ENCODE measurements around the gene ANKH. TPM values are rescaled to one million over a fixed set of nuclear protein-coding genes. Genes with fewer than 3 reads are reported as not detected.
"Not testable (repeated sequence)": the region's sequence is repeated elsewhere in the genome, so short reads cannot be mapped to it uniquely, and the experiment has no call there.

ANKH gene
- total RNA-seq (ENCODE audit: low replicate concordance): 0.19 TPM in 2 replicates

DNA sequence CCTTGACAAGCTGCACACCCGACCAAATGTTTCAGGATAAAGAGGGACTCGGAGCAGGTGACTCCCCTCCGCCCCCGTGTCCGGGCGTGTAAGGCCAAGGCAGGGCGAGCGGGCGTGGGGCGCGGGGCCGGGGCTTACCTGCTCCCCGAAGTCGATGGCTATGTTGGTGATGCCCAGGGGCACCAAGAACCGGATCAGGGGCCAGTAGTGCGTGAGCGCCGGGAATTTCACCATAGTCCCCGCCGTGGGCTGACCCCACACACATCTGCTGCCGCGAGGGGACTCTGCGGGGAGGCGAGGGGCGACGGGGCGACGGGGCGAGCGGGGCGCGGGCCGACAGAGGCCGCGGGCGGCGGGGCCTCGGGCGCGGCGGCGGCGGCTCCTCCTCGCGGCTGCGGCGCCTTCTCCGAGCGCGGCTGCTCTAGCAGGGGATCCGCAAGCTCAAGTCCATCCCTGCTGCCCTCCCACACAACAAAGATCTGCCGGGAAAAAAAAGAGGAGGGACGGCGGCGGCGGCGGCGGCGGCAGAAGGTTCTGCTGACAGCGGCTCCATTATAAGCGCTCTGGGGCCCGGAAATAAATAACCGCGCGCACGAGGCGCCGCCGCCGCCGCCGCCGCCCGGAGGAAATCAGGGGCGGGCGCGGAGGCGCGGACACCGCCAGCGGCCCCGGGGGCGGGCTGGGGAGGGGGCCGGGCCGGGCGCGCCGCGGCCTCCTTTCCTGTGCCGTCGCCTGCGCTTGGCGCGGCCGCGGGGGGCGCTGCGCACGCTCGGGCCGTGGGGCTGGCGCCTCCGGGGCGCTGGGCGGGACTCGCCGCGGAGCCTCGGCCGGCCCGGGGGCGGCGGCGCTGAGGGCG, at the start of gene ANKH:
TSS of gene ANKH (minus strand) at position 565 of the 856 bp plus-strand sequence. CDS start at position 234, 331 bp downstream.
- Histone ChIP-seq H3K27ac (no peak within 1 kb of the TSS), H3K27me3 (peaks cover 76% of the 10 kb centered on the region), H4K20me1 (ENCODE audit: low read depth) (peaks cover 7% of the 10 kb centered on the region), H3K4me2 (peak within 1 kb of the TSS; percentile 89), H3K9me3 (ENCODE audit: low read depth) (no peaks in the 10 kb centered on the region), H3F3A (ENCODE audit: low read depth) (no peaks in the 10 kb centered on the region), H2AFZ (replicated peaks) (peak within 1 kb of the TSS; percentile 80), H3K4me1 (peaks cover 4% of the 10 kb centered on the region), H3K4me3 (peak within 1 kb of the TSS; percentile 66), H3K9ac (no peak within 1 kb of the TSS), H3K36me3 (no peaks in the 10 kb centered on the region), H3K79me2 (ENCODE audit: low read depth) (no peaks in the 10 kb centered on the region)
- peak; percentile 92 for DNase-seq (ENCODE audit: low spot score)
- peaks cover 14% of the 10 kb centered on the region for H3K4me1 Mint-ChIP-seq
- peak within 1 kb of the TSS; percentile 86 for H3K4me3 Mint-ChIP-seq
- peak; percentile 54 for TF ChIP-seq EZH2 (IDR thresholded peaks at IDR 0.05)
- TF ChIP-seq, protein P1, sequence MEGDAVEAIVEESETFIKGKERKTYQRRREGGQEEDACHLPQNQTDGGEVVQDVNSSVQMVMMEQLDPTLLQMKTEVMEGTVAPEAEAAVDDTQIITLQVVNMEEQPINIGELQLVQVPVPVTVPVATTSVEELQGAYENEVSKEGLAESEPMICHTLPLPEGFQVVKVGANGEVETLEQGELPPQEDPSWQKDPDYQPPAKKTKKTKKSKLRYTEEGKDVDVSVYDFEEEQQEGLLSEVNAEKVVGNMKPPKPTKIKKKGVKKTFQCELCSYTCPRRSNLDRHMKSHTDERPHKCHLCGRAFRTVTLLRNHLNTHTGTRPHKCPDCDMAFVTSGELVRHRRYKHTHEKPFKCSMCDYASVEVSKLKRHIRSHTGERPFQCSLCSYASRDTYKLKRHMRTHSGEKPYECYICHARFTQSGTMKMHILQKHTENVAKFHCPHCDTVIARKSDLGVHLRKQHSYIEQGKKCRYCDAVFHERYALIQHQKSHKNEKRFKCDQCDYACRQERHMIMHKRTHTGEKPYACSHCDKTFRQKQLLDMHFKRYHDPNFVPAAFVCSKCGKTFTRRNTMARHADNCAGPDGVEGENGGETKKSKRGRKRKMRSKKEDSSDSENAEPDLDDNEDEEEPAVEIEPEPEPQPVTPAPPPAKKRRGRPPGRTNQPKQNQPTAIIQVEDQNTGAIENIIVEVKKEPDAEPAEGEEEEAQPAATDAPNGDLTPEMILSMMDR (IDR thresholded peaks at IDR 0.05): no peak
- H3K9me3 Mint-ChIP-seq: peaks cover 2% of the 10 kb centered on the region
- H3K27ac Mint-ChIP-seq: no peak within 1 kb of the TSS
- H3K36me3 Mint-ChIP-seq: no peaks in the 10 kb centered on the region
- peaks cover 21% of the 10 kb centered on the region for H3K27me3 Mint-ChIP-seq (ENCODE audit: insufficient read depth, low read depth)

- Histone ChIP-seq H3K4me1 (peaks cover 5% of the 10 kb centered on the region), H2AFZ (replicated peaks) (no peak overlapping the region)
- no peak overlapping the region for H3K27ac Mint-ChIP-seq
These were observed 48.5 kb upstream of the ANKH start for GRCh38 chr5:14920121-14920520.

DNA sequence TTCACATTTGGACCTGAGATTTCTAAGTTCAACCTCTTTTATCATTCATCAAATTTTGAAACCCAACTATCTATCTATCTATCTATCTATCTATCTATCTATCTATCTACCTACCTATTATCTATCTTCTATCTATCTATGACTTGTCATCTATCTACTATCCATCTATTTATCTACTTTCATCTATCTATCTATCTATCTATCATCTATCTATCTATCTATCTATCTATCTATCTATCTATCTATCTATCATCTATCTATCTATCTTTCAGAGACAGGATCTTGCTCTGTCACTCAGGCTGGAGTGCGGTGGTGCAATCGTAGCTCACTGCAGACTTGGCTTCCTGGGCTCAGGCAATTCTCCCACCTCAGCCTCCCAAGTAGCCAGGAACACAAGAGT, 47.5 kb upstream of the ANKH start:
- H3F3A ChIP-seq (ENCODE audit: low read depth); H3K9ac ChIP-seq; H3K27ac ChIP-seq; H3K36me3 ChIP-seq; H3K4me1 Mint-ChIP-seq; H3K27me3 Mint-ChIP-seq (ENCODE audit: insufficient read depth, low read depth); H3K9me3 ChIP-seq (ENCODE audit: low read depth); H4K20me1 ChIP-seq (ENCODE audit: low read depth); H3K4me1 ChIP-seq; H3K9me3 Mint-ChIP-seq; H3K4me2 ChIP-seq; H2AFZ ChIP-seq (replicated peaks); H3K27ac Mint-ChIP-seq; H3K27me3 ChIP-seq; H3K4me3 Mint-ChIP-seq; H3K4me3 ChIP-seq; DNase-seq (ENCODE audit: low spot score); H3K36me3 Mint-ChIP-seq; H3K79me2 ChIP-seq (ENCODE audit: low read depth): not testable (repeated sequence)

More at GRCh38 chr5:14920121-14920520, 48.5 kb upstream of the ANKH start:
- DNase-seq (ENCODE audit: low spot score): no peak
- Histone ChIP-seq H3K4me2 (no peak overlapping the region), H3K4me3 (no peak overlapping the region), H3K79me2 (ENCODE audit: low read depth) (no peaks in the 10 kb centered on the region), H3K9ac (no peak overlapping the region), H3K36me3 (no peaks in the 10 kb centered on the region), H4K20me1 (ENCODE audit: low read depth) (no peaks in the 10 kb centered on the region), H3K27ac (no peak overlapping the region), H3K9me3 (ENCODE audit: low read depth) (no peaks in the 10 kb centered on the region), H3K27me3 (no peaks in the 10 kb centered on the region), H3F3A (ENCODE audit: low read depth) (no peaks in the 10 kb centered on the region)
- Mint-ChIP-seq H3K4me3 (no peak overlapping the region), H3K9me3 (no peaks in the 10 kb centered on the region), H3K4me1 (no peaks in the 10 kb centered on the region), H3K27me3 (ENCODE audit: insufficient read depth, low read depth) (no peaks in the 10 kb centered on the region), H3K36me3 (no peaks in the 10 kb centered on the region)
- TF ChIP-seq, protein P1 (IDR thresholded peaks at IDR 0.05): no peak
- no peak for TF ChIP-seq EZH2 (IDR thresholded peaks at IDR 0.05)
- TF ChIP-seq EZH2phosphoT487 (IDR thresholded peaks at IDR 0.05): no peak

DNA sequence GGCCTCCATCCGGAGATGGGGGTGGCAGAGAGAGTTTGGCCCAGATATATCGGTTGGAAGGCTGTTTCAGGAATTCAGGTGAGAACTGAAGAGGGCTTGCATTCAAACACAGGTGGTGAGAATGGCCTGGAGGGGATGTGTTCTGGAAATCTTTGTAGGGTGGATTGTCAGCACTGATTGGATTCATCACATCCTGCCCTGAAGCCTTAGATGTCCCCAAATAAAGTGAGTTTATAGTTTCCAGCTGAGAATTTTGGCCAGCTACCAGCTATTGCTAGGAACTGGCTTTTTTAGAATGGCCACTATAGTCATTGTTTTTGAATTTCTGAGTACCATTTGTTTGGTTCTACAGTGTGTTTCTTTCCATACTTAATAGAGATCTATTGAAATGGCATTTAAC, 46.1 kb upstream of the ANKH start:
- no peak overlapping the region for H3K4me3 ChIP-seq
- no peak overlapping the region for H3K9ac ChIP-seq
- no peak for DNase-seq (ENCODE audit: low spot score)
- H3K36me3 Mint-ChIP-seq: no peaks in the 10 kb centered on the region
- H3K27ac Mint-ChIP-seq: no peak overlapping the region
- peaks cover under 1% of the 10 kb centered on the region for H3K27me3 Mint-ChIP-seq (ENCODE audit: insufficient read depth, low read depth)
- no peaks in the 10 kb centered on the region for H3K36me3 ChIP-seq
- H3K27ac ChIP-seq: no peak overlapping the region
- H3K4me2 ChIP-seq: no peak overlapping the region
- no peaks in the 10 kb centered on the region for H3K9me3 Mint-ChIP-seq
- H3K9me3 ChIP-seq (ENCODE audit: low read depth): no peaks in the 10 kb centered on the region
- H3K27me3 ChIP-seq: no peaks in the 10 kb centered on the region
- peaks cover 5% of the 10 kb centered on the region for H3K4me1 ChIP-seq
- H3K79me2 ChIP-seq (ENCODE audit: low read depth): no peaks in the 10 kb centered on the region
- H2AFZ ChIP-seq (replicated peaks): no peak overlapping the region
- no peak overlapping the region for H3K4me3 Mint-ChIP-seq
- no peaks in the 10 kb centered on the region for H3K4me1 Mint-ChIP-seq
- H3F3A ChIP-seq (ENCODE audit: low read depth): no peaks in the 10 kb centered on the region
- no peaks in the 10 kb centered on the region for H4K20me1 ChIP-seq (ENCODE audit: low read depth)
- TF ChIP-seq, protein P1 (IDR thresholded peaks at IDR 0.05): no peak
- TF ChIP-seq EZH2 (IDR thresholded peaks at IDR 0.05) (no peak), EZH2phosphoT487 (IDR thresholded peaks at IDR 0.05) (no peak)

All from neural progenitor cell (in vitro differentiated cells).